Gastrocnemius medialis (tissue), 4 donors: ENCODE measurements around the gene PIP4K2B.

ENCODE experiments used
- CTCF ChIP-seq, 5 experiments: fragments of 450-650 bp in 3 of 5; fragments of 200-600 bp in 2 of 5; sonication (generic) in 2 of 5; IDR thresholded peaks in 4 of 5; conservative IDR thresholded peaks in 1 of 5; 1 replicate in 4 of 5; 2 replicates in 1 of 5; pipeline ENCODE4 v1.5.1; 2016 to 2019; ENCODE audit warnings: antibody characterized with exemption in 5 of 5, mild to moderate bottlenecking in 3 of 5, moderate library complexity in 3 of 5
- POLR2A ChIP-seq, 2 donors: fragments of 450-650 bp; IDR thresholded peaks; one replicate each; pipeline ENCODE4 v1.6.1; 2017; ENCODE audit warnings: antibody characterized with exemption in 2 of 2, mild to moderate bottlenecking in 2 of 2, moderate library complexity in 2 of 2

- TF ChIP-seq CTCF (IDR thresholded peaks at IDR 0.05 in 4 of 5, conservative IDR thresholded peaks at IDR 0.05 in 1 of 5) (no peak), POLR2A (IDR thresholded peaks at IDR 0.05) (no peak)
Measured at GRCh38 chr17:38762231-38762630, 37.1 kb downstream of the PIP4K2B start.
